ENCODE measurements around the gene RNF212.

- TF ChIP-seq EP300 (IDR thresholded peaks at IDR 0.05) (no peak), POLR2A (IDR thresholded peaks at IDR 0.05) (no peak), POLR2AphosphoS5 (IDR thresholded peaks at IDR 0.05) (no peak)
- TF ChIP-seq, protein P1, sequence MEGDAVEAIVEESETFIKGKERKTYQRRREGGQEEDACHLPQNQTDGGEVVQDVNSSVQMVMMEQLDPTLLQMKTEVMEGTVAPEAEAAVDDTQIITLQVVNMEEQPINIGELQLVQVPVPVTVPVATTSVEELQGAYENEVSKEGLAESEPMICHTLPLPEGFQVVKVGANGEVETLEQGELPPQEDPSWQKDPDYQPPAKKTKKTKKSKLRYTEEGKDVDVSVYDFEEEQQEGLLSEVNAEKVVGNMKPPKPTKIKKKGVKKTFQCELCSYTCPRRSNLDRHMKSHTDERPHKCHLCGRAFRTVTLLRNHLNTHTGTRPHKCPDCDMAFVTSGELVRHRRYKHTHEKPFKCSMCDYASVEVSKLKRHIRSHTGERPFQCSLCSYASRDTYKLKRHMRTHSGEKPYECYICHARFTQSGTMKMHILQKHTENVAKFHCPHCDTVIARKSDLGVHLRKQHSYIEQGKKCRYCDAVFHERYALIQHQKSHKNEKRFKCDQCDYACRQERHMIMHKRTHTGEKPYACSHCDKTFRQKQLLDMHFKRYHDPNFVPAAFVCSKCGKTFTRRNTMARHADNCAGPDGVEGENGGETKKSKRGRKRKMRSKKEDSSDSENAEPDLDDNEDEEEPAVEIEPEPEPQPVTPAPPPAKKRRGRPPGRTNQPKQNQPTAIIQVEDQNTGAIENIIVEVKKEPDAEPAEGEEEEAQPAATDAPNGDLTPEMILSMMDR (IDR thresholded peaks at IDR 0.05), result no peak
These were observed 37.3 kb downstream of the RNF212 start for GRCh38 chr4:1075809-1076699.

Data from upper lobe of left lung (tissue), 4 donors.